ENCODE data around the gene MAP4K5. TPM values are rescaled to one million over a fixed set of nuclear protein-coding genes. Genes with fewer than 3 reads are reported as not detected.

MAP4K5 gene
- polyA plus RNA-seq, 1 donor, result 37.2 TPM

DNA sequence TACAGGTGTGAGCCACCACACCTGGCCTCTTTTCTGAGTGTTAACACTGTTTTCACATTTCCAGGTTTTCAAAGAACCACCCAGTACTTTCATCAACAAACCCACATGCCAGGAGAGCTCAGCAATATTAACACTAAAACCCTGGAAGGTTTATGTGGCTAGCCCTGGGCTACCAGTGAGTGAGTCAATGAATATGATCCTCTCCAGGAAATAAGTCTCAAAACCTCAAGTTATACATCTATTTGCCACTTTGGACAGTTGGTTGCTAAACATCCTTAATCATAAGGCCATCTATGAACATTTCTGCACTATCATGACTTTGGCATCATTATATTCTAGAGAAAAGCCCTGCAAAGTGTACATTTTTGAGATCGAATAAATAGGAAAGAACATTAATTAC lies 129.4 kb downstream of the MAP4K5 start:
- no peaks in the 10 kb centered on the region for H3K27me3 ChIP-seq (ENCODE audit: control insufficient read depth, insufficient read depth, low read length)
- H3K9me3 ChIP-seq (ENCODE audit: control insufficient read depth, low read depth, low read length), result no peaks in the 10 kb centered on the region
- no peak for DNase-seq
- no CpG with 5 or more reads among the region's 1 CpG for WGBS (ENCODE audit: insufficient coverage, low lambda C conversion rate)
- H3K4me3 ChIP-seq (ENCODE audit: low read length), result no peak overlapping the region
- no peak overlapping the region for H3K27ac ChIP-seq (ENCODE audit: low read length)
- no peaks in the 10 kb centered on the region for H3K36me3 ChIP-seq (ENCODE audit: control insufficient read depth, insufficient read depth, low read length)
- no peaks in the 10 kb centered on the region for H3K4me1 ChIP-seq (ENCODE audit: control insufficient read depth, insufficient read depth, low read length)

DNA sequence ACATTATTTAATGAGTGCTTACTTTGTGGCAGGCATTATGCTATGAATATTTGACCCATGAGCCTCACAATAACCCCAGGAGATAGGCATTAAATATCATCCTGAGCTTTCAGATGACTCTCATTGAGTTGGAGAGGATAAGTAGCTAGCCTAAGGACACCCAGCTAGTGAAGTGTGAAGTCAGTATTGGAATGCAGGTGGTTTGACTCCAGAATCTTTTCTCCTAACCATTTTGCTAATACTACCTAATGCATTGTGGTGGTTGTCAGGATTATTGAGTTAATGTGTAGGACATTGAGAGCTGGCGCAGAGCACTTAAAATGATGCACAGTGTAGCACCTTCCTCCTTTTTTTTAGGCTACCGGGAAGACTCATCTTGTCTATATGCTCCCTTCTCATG lies 131.9 kb downstream of the MAP4K5 start:
- no CpG with 5 or more reads among the region's 2 CpGs for whole genome bisulfite sequencing (ENCODE audit: insufficient coverage, low lambda C conversion rate)
- no peak overlapping the region for H3K4me3 ChIP-seq (ENCODE audit: low read length)
- H3K27me3 ChIP-seq (ENCODE audit: control insufficient read depth, insufficient read depth, low read length), result no peaks in the 10 kb centered on the region
- H3K36me3 ChIP-seq (ENCODE audit: control insufficient read depth, insufficient read depth, low read length), result no peaks in the 10 kb centered on the region
- no peak for DNase-seq
- H3K9me3 ChIP-seq (ENCODE audit: control insufficient read depth, low read depth, low read length), result no peaks in the 10 kb centered on the region
- H3K27ac ChIP-seq (ENCODE audit: low read length), result no peak overlapping the region
- H3K4me1 ChIP-seq (ENCODE audit: control insufficient read depth, insufficient read depth, low read length), result peaks cover 7% of the 10 kb centered on the region

DNA sequence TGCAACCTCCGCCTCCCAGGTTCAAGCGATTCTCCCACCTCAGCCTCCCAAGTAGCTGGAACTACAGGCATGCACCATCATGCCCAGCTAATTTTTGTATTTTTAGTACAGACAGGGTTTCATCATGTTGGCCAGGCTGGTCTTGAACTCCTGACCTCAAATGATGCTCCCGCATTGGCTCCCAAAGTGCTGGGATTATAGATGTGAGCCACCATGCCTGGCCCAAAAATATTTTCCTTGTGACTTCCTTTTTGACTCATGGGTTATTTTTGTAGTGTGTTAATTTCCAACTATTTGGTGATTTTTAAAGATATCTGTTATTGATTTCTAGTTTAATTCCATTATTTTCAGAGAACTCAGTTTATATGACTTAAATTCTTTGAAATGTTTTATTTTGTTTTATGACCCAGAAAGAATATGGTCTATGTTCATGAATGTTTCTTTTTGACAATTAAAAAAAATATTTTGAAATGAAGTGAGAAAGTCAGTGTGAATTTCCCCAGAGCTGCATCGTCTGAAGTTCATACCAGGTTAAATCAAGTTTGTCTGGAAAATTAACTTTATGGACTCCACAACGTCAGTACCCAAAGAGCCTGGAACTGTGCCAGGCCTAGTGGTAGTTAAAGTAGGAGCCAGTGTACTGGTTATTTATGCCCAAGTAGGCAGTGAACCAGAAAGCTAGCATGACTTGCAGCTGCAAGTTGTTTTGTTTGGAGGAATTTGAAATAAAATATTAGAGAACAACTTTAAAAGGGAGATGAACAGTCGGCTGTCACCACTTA lies 132.9 kb downstream of the MAP4K5 start:
- DNase-seq, result no peak
- Histone ChIP-seq H3K36me3 (ENCODE audit: control insufficient read depth, insufficient read depth, low read length) (no peaks in the 10 kb centered on the region), H3K27me3 (ENCODE audit: control insufficient read depth, insufficient read depth, low read length) (no peaks in the 10 kb centered on the region), H3K9me3 (ENCODE audit: control insufficient read depth, low read depth, low read length) (no peaks in the 10 kb centered on the region), H3K4me1 (ENCODE audit: control insufficient read depth, insufficient read depth, low read length) (peaks cover 7% of the 10 kb centered on the region), H3K27ac (ENCODE audit: low read length) (no peak overlapping the region), H3K4me3 (ENCODE audit: low read length) (no peak overlapping the region)
- no CpG with 5 or more reads among the region's 6 CpGs for WGBS (ENCODE audit: insufficient coverage, low lambda C conversion rate)

DNA sequence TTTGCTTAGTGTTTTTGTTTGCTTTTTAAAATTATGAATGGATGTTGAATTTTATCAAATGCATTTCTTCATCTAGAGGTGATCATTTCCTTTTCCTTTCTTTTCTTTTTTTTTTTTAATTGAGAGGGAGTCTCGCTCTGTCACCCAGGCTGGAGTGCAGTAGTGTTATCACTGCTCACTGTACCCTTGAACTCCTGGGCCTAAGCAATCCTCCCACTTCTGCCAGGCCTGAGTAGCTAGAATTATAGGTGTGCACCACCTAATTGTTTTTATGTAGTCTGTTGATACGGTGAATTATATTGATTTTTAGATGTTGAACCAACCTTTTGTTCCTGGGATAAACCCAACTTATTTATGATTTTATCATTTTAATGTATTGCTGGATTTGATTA lies 134.2 kb downstream of the MAP4K5 start:
- Histone ChIP-seq H3K27me3 (ENCODE audit: control insufficient read depth, insufficient read depth, low read length) (no peaks in the 10 kb centered on the region), H3K4me1 (ENCODE audit: control insufficient read depth, insufficient read depth, low read length) (peaks cover 7% of the 10 kb centered on the region), H3K4me3 (ENCODE audit: low read length) (no peak overlapping the region), H3K27ac (ENCODE audit: low read length) (no peak overlapping the region), H3K36me3 (ENCODE audit: control insufficient read depth, insufficient read depth, low read length) (no peaks in the 10 kb centered on the region), H3K9me3 (ENCODE audit: control insufficient read depth, low read depth, low read length) (no peaks in the 10 kb centered on the region)
- no CpG with 5 or more reads among the region's 2 CpGs for WGBS (ENCODE audit: insufficient coverage, low lambda C conversion rate)
- DNase-seq, result peak in 1 of 2 donors; percentile 53

DNA sequence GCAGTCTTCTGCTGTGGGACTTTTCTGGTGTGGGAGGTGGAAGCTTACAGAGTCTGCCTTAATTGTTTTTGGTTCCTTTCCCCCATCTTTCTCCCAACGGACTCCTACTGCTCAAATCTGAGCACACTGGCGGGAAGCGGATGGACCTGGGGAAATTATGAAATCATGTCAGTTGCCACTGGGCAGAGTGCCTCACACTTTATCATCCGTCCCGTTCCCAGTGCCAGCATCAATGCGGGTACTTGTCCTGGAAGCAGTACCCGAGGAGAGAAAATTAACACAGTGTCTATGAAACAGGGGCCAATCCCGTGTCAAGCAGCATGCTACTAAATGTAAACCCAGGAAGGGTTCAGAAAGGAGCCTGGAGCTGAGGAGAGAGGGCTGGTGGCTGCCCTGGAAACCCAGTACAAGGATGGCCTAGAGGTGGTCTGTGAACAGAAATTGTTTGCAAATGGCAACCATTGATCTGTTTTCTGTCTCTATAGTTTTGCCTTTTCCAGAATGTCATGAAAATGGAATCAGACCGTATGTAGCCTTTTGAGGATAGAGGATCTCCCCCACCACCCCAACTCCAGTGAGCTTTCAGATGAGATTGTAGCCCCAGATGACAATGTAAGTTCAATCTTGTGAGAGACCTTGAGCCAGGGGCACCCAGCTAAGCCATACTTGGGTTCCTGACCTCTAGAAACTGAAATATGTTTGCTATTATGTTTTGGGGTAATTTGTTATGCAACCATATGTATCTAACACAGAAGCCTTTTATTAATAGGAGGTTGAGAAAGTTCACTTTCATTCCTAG lies 134.8 kb downstream of the MAP4K5 start:
- Histone ChIP-seq H3K4me1 (ENCODE audit: control insufficient read depth, insufficient read depth, low read length) (peaks cover 13% of the 10 kb centered on the region), H3K27me3 (ENCODE audit: control insufficient read depth, insufficient read depth, low read length) (no peaks in the 10 kb centered on the region), H3K9me3 (ENCODE audit: control insufficient read depth, low read depth, low read length) (no peaks in the 10 kb centered on the region), H3K27ac (ENCODE audit: low read length) (peak overlapping the region; percentile 61), H3K4me3 (ENCODE audit: low read length) (peak overlapping the region; percentile 54), H3K36me3 (ENCODE audit: control insufficient read depth, insufficient read depth, low read length) (no peaks in the 10 kb centered on the region)
- no CpG with 5 or more reads among the region's 9 CpGs for WGBS (ENCODE audit: insufficient coverage, low lambda C conversion rate)
- no peak for DNase-seq

DNA sequence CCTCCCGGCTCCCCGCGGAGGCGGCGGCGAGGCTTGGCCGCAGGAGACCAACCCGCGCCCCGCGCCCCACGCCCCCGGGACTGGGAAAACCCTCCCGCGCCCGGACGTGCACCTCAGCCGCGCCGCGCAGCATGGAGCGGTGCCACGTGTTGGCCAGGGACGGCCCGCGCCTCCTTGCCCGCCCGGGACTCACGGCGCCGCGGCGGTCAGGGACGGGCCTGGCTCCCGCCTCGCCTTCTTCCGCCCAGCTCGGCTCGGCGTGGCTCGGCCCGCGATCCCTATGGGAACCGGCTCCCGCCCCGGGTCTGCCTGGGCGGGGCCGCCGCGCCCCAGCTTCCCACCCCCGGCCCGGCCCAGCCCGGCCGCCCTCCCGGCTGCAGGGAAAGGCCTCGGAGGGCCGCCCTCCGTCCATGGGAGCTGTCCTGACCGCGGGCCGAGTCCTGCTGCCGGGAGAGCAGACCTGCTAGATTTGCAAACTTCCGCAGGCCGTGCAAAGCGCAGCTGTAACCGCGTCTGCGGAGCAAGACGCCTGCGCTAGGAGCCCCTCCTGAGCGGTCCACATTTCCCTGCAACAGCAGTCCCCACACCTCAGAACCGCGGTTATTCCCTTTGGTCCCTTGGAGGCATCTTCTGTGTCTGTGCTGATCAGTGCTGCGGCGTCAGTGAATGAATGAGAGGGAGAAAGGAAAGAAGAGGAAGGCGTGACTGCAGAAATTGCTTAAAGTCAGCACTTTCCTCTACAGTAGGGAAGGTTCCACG lies 135.6 kb downstream of the MAP4K5 start, which contains the start of gene CDKL1:
TSS of gene CDKL1 (minus strand) at position 251 of the 759 bp plus-strand sequence. CDS start 1,013 bp downstream, outside the sequence.
- H3K4me1 ChIP-seq (ENCODE audit: control insufficient read depth, insufficient read depth, low read length), result peaks cover 15% of the 10 kb centered on the region
- DNase-seq, result peak; percentile 57 to 83

DNA sequence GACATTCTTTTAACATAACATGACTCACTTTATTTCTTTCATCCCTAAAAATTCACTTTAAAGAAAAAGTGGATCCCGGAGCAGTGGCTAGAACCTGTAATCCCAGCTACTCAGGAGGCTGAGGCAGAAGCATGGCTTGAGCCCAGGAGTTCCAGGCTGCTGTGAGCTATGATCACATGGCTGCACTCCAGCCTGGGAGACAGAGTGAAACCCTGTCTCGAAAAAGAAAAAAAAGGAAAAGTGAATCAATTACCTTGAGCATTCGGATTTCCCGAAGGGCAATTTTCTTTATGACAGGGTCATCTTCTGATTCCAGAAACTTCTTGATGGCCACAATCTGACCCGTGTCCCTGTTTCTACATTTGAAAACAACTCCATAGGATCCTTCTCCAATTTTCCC lies 136.9 kb downstream of the MAP4K5 start:
- Histone ChIP-seq H3K36me3 (ENCODE audit: control insufficient read depth, insufficient read depth, low read length) (no peaks in the 10 kb centered on the region), H3K4me3 (ENCODE audit: low read length) (peak overlapping the region; percentile 54), H3K9me3 (ENCODE audit: control insufficient read depth, low read depth, low read length) (no peaks in the 10 kb centered on the region), H3K27me3 (ENCODE audit: control insufficient read depth, insufficient read depth, low read length) (no peaks in the 10 kb centered on the region), H3K27ac (ENCODE audit: low read length) (no peak overlapping the region), H3K4me1 (ENCODE audit: control insufficient read depth, insufficient read depth, low read length) (peaks cover 15% of the 10 kb centered on the region)
- DNase-seq, result peak in 1 of 2 donors; percentile 47
- no CpG with 5 or more reads among the region's 5 CpGs for WGBS (ENCODE audit: insufficient coverage, low lambda C conversion rate)

More for the DNA sequence above, 135.6 kb downstream of the MAP4K5 start, which contains the start of gene CDKL1:
- H3K9me3 ChIP-seq (ENCODE audit: control insufficient read depth, low read depth, low read length), result no peaks in the 10 kb centered on the region
- H3K4me3 ChIP-seq (ENCODE audit: low read length), result peak within 1 kb of the TSS; percentile 54
- peak within 1 kb of the TSS; percentile 69 for H3K27ac ChIP-seq (ENCODE audit: low read length)
- WGBS (ENCODE audit: insufficient coverage, low lambda C conversion rate), result no CpG with 5 or more reads among the region's 77 CpGs
- no peaks in the 10 kb centered on the region for H3K27me3 ChIP-seq (ENCODE audit: control insufficient read depth, insufficient read depth, low read length)
- H3K36me3 ChIP-seq (ENCODE audit: control insufficient read depth, insufficient read depth, low read length), result no peaks in the 10 kb centered on the region

DNA sequence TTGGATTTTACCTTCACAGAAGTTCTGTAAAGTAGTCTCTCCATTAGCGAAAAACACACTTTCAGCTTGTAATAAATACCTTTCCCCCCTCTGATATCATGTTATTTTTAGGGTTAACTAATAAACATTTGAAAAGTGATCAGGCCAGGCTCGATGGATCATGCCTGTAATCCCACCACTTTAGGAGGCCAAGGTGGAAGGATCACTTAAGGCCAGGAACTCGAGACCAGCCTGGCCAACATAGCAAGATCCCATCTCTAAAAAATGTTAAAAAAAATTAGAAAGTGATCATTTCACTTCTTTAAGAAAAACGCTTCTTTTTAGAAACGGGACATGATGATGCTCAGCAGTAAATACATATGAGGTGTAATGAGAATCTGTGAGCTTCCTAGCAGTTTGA lies 137.7 kb downstream of the MAP4K5 start:
- DNase-seq, result no peak
- peaks cover 20% of the 10 kb centered on the region for H3K4me1 ChIP-seq (ENCODE audit: control insufficient read depth, insufficient read depth, low read length)
- 91% methylated on average over 4 of the region's 5 CpGs for WGBS (ENCODE audit: insufficient coverage, low lambda C conversion rate)
- H3K27me3 ChIP-seq (ENCODE audit: control insufficient read depth, insufficient read depth, low read length), result no peaks in the 10 kb centered on the region
- no peaks in the 10 kb centered on the region for H3K36me3 ChIP-seq (ENCODE audit: control insufficient read depth, insufficient read depth, low read length)
- no peak overlapping the region for H3K4me3 ChIP-seq (ENCODE audit: low read length)
- no peaks in the 10 kb centered on the region for H3K9me3 ChIP-seq (ENCODE audit: control insufficient read depth, low read depth, low read length)
- H3K27ac ChIP-seq (ENCODE audit: low read length), result no peak overlapping the region

DNA sequence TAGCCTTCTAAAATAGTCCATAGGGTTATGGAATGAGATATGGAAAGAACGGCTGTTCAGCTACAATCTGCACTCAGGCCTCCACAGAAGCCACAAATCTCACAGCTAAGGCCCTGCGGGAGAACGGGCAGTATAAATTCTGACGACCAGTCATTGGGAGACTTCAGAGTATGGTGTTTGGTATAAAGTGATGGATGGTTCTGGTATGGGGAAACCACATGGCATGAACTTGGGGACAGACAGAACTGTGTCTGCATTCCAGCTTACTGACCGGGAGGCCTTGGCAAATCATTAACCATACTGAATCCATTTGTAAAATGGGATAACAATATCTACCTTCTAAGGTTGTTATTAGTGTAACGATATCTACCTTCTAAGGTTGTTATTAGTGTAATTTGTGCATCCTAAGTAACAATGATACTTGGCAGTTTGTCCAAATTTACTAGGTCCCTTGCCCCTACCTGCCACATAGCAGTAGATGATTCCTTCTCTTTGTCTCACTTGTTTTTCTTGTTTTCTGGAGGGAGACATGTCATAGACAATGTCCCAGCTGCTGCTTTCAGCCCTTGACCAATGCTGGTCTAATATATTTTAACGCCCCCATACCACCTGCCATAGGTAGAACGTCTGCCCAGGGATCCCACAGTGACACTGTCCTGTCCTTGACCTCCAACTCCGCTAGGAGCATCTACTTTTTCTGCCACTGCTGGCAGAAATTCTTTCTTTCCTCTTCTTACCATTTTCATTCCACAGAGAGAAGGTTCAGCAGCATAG lies 142.5 kb downstream of the MAP4K5 start:
- Histone ChIP-seq H3K27me3 (ENCODE audit: control insufficient read depth, insufficient read depth, low read length) (no peaks in the 10 kb centered on the region), H3K4me3 (ENCODE audit: low read length) (no peak overlapping the region), H3K4me1 (ENCODE audit: control insufficient read depth, insufficient read depth, low read length) (peaks cover 27% of the 10 kb centered on the region), H3K36me3 (ENCODE audit: control insufficient read depth, insufficient read depth, low read length) (no peaks in the 10 kb centered on the region), H3K27ac (ENCODE audit: low read length) (peak overlapping the region; percentile 71), H3K9me3 (ENCODE audit: control insufficient read depth, low read depth, low read length) (no peaks in the 10 kb centered on the region)
- DNase-seq, result peak in 1 of 2 donors; percentile 62
- 0% methylated on average over 1 of the region's 9 CpGs for WGBS (ENCODE audit: insufficient coverage, low lambda C conversion rate)
